DND-41 (cell line): Measurements from ENCODE around the gene APH1B.
"Not testable (repeated sequence)": the region's sequence is repeated elsewhere in the genome, so short reads cannot be mapped to it uniquely, and the experiment has no call there.

Source experiments
- ATAC-seq: fragments of 200-7000 bp; cut with Tn5 transposase; 3 replicates; pipeline ENCODE4 v1.9.1; 2021; ENCODE audit warnings: low read depth; ENCODE audit not compliant: insufficient read depth
- DNase-seq: peaks from one replicate; pipeline ENCODE4 v3.0.0-alpha.2; 2020
- H2AFZ ChIP-seq: 2 replicates; pipeline ENCODE4 v1.6.0; 2012; ENCODE audit warnings: low read depth, low read length
- H3K27ac ChIP-seq: 2 replicates; pipeline ENCODE4 v1.5.1; 2012; ENCODE audit warnings: low read length, inconsistent platforms
- H3K27me3 ChIP-seq: fragments of 200-600 bp; sonication (generic); 2 replicates; pipeline ENCODE4 v1.6.0; 2012; ENCODE audit warnings: low read length, mild to moderate bottlenecking, inconsistent platforms; ENCODE audit not compliant: insufficient read depth, poor library complexity
- H3K36me3 ChIP-seq: 2 replicates; pipeline ENCODE4 v1.5.1; 2012; ENCODE audit warnings: low read length, inconsistent platforms; ENCODE audit not compliant: insufficient read depth
- H3K4me1 ChIP-seq: 2 replicates; pipeline ENCODE4 v1.5.1; 2012; ENCODE audit warnings: mild to moderate bottlenecking, low read length; ENCODE audit not compliant: insufficient read depth
- H3K4me2 ChIP-seq: 2 replicates; pipeline ENCODE4 v1.6.0; 2012; ENCODE audit warnings: mild to moderate bottlenecking, moderate library complexity, low read length, inconsistent platforms; ENCODE audit not compliant: insufficient read depth
- H3K4me3 ChIP-seq, 2 experiments: fragments of 200-600 bp in 1 of 2; shearing (Covaris generic) in 1 of 2; 2 replicates each; pipeline ENCODE4 v1.5.1; 2012 to 2016; ENCODE audit warnings: inconsistent platforms in 2 of 2, low read length in 2 of 2, mild to moderate bottlenecking in 2 of 2, low read depth in 1 of 2, moderate library complexity in 1 of 2
- H3K79me2 ChIP-seq: 2 replicates; pipeline ENCODE4 v1.6.0; 2012; ENCODE audit warnings: low read length, inconsistent platforms; ENCODE audit not compliant: insufficient read depth
- H3K9ac ChIP-seq: 2 replicates; pipeline ENCODE4 v1.6.0; 2012; ENCODE audit warnings: low read depth, mild to moderate bottlenecking, inconsistent platforms, low read length, moderate library complexity
- H3K9me3 ChIP-seq: 2 replicates; pipeline ENCODE4 v1.5.1; 2012; ENCODE audit warnings: low read length, moderate library complexity, mild to moderate bottlenecking, inconsistent platforms; ENCODE audit not compliant: insufficient read depth, severe bottlenecking
- H4K20me1 ChIP-seq: 2 replicates; pipeline ENCODE4 v1.6.0; 2012; ENCODE audit warnings: low read length; ENCODE audit not compliant: insufficient read depth
- EZH2 ChIP-seq: IDR thresholded peaks from 3 replicates; pipeline ENCODE4 v1.6.1; 2012; ENCODE audit warnings: borderline replicate concordance, low read depth, mild to moderate bottlenecking, moderate library complexity, low read length, inconsistent platforms; ENCODE audit not compliant: severe bottlenecking
- TF ChIP-seq, protein P1 (sequence below): IDR thresholded peaks from 2 replicates; pipeline ENCODE4 v1.5.1; 2012; ENCODE audit warnings: borderline replicate concordance, low read length, moderate library complexity, mild to moderate bottlenecking; ENCODE audit not compliant: poor library complexity, severe bottlenecking; ENCODE audit errors: extremely low read depth

Gene APH1B

DNA sequence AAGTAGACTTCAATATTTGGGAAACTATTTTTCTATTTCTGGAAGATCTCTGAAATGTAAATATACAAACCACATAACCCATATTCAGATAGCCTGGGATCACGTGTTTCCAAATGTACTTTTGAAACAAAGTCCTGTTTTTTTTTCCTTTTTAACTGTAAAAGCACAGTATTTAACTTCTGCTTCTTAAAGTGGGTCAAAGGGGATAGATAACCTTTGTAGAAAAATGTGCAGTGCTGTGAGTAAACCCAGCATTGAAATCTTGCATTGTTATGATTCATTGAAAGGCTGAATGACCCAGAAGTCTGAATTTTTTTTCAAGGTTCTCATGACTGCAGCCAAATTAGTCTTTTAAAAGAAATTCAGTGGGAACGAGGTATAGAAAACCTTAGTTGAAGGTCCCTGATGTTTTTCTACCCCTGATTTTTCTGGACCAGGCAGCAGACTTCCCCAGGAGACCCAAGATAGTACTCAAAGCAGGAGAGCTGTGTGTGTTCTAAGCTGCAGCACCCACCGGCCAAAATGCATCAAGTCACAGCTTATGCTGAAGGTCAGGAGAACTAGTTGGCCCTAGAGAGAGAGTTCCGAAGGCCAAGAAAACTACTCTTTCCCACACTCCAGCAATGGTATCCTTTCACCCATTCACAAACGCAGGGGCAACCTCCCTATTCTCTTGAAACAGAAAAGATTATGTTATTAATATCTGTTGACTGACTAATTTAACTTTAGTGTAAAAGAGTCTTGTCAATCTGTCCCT is 43.6 kb upstream of the APH1B start:
- DNase-seq (no peak), ATAC-seq (no peak)
- Histone ChIP-seq H3K27ac (no peak overlapping the region), H3K27me3 (no peaks in the 10 kb centered on the region), H4K20me1 (peaks cover 4% of the 10 kb centered on the region; the same call in 1 of the 2 replicates), H3K4me3 (no peak overlapping the region), H3K4me2 (no peak overlapping the region), H3K4me1 (peaks cover 22% of the 10 kb centered on the region), H3K36me3 (no peaks in the 10 kb centered on the region), H3K9me3 (no peaks in the 10 kb centered on the region), H3K79me2 (peaks cover 63% of the 10 kb centered on the region), H2AFZ (no peak overlapping the region), H3K9ac (no peak overlapping the region)
- no peak for TF ChIP-seq EZH2
- TF ChIP-seq, protein P1, sequence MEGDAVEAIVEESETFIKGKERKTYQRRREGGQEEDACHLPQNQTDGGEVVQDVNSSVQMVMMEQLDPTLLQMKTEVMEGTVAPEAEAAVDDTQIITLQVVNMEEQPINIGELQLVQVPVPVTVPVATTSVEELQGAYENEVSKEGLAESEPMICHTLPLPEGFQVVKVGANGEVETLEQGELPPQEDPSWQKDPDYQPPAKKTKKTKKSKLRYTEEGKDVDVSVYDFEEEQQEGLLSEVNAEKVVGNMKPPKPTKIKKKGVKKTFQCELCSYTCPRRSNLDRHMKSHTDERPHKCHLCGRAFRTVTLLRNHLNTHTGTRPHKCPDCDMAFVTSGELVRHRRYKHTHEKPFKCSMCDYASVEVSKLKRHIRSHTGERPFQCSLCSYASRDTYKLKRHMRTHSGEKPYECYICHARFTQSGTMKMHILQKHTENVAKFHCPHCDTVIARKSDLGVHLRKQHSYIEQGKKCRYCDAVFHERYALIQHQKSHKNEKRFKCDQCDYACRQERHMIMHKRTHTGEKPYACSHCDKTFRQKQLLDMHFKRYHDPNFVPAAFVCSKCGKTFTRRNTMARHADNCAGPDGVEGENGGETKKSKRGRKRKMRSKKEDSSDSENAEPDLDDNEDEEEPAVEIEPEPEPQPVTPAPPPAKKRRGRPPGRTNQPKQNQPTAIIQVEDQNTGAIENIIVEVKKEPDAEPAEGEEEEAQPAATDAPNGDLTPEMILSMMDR = no peak

DNA sequence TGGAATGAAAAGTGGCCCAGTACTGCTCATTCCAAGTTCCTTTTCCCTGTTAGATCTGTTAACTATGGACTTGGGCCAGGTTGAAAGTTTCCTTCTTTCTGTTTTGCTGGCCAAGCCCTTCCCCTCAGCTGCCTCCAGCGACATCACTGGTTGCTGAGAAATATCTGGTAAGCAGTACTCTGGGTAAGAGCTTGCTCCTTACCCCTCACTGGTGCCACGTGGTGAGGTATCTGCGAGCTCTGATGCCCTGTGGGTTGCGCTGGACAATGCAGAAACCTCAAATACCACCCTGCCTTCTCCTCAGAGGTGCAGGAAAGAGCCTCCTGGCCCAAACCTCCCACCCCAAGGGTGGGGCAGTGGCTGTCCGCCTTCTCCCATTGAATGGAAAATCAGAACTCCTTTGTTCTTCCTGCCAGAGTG is 42.9 kb upstream of the APH1B start:
- Histone ChIP-seq H3K9me3 (no peaks in the 10 kb centered on the region), H3K27me3 (no peaks in the 10 kb centered on the region), H3K4me3 (no peak overlapping the region), H3K4me2 (no peak overlapping the region), H4K20me1 (peaks cover 4% of the 10 kb centered on the region; the same call in 1 of the 2 replicates), H2AFZ (no peak overlapping the region), H3K27ac (no peak overlapping the region), H3K79me2 (peaks cover 59% of the 10 kb centered on the region), H3K9ac (no peak overlapping the region), H3K36me3 (no peaks in the 10 kb centered on the region), H3K4me1 (peaks cover 22% of the 10 kb centered on the region)
- TF ChIP-seq, protein P1 = no peak
- TF ChIP-seq EZH2 = no peak
- no peak for DNase-seq
- no peak for ATAC-seq

DNA sequence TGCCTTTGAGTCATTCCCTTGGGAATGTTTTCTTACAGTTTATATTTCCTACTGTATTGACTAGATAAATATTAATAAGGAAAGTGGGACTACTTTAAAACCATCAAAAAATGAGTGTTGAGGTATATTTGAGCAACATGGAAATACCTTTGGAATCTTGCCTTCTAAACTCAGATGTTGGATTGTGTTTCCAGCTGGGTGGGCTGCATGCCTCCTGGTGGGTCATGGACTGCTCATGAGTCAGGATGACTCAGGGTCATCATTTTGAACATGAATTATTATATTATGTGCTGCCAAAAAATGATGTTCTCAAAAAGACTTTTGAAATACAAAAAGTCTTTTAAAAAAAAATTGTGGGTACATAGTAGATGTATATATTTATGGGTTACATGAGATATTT is 41.1 kb upstream of the APH1B start:
- peaks cover 9% of the 10 kb centered on the region; the same call in 1 of the 2 replicates for H4K20me1 ChIP-seq
- H3K9ac ChIP-seq = no peak overlapping the region
- no peak overlapping the region for H3K27ac ChIP-seq
- no peaks in the 10 kb centered on the region for H3K9me3 ChIP-seq
- DNase-seq (no peak), ATAC-seq (no peak)
- peaks cover 19% of the 10 kb centered on the region for H3K4me1 ChIP-seq
- no peak overlapping the region for H2AFZ ChIP-seq
- no peaks in the 10 kb centered on the region for H3K27me3 ChIP-seq
- no peak for TF ChIP-seq EZH2
- TF ChIP-seq, protein P1 = no peak
- no peak overlapping the region for H3K4me2 ChIP-seq
- no peak overlapping the region for H3K4me3 ChIP-seq
- H3K79me2 ChIP-seq = peaks cover 70% of the 10 kb centered on the region
- H3K36me3 ChIP-seq = no peaks in the 10 kb centered on the region

DNA sequence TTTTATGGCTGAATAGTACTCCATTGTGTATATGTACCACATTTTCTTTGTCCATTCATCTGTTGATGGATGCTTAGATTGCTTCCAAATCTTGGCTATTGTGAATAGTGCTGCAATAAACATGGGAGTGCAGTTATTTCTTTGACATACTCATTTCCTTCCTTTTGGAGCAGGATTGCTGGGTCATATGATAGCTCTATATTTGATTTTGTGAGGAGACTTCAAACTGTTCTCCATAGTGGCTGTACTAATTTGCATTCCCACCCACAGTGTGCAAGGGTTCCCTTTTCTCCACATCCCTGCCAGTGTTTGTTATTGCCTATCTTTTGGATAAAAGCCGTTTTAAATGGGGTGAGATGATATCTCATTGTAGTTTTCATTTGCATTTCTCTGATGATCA is 40.3 kb upstream of the APH1B start:
- Histone ChIP-seq H3K4me1 (peaks cover 11% of the 10 kb centered on the region), H3K79me2 (peaks cover 75% of the 10 kb centered on the region)
- H4K20me1 ChIP-seq, H3K9me3 ChIP-seq, H2AFZ ChIP-seq, H3K4me3 ChIP-seq, ATAC-seq, DNase-seq, H3K27me3 ChIP-seq, H3K9ac ChIP-seq, H3K36me3 ChIP-seq, H3K27ac ChIP-seq, H3K4me2 ChIP-seq: not testable (repeated sequence)
